TTC549 (cell line): ENCODE data around the gene UBE2D3.
"Not testable (repeated sequence)": the region's sequence is repeated elsewhere in the genome, so short reads cannot be mapped to it uniquely, and the experiment has no call there.

Experiments used
- FAIRE-seq: peaks from 2 replicates; lab custom pipeline; 2012; peaks lifted over from hg19 to GRCh38; lab: Jason Lieb, UNC

UBE2D3 gene

GRCh38 chr4:102826890-102827673 is at the start of gene UBE2D3:
UBE2D3 (minus strand) TSS chr4:102827551; CDS start chr4:102826508, 1,043 bp downstream.
- no peak for FAIRE-seq

DNA sequence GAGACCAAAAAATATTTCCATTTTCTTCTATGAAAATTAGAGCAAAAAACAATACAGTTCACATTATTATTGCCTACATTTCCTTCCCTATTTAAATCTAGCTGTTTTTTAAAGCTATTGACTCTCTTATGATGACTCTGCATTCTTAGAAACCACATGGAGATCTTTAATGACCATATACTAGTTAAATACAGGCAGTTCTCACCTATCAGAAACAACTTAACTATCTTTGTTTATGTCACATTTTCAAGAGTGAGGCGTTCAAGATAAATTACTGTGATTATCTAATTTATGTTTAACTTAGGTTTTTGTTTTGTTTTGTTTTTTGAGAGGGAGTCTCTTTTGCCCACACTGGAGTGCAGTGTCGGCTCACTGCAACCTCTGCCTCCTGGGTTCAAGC is 44.4 kb upstream of the UBE2D3 start:
- FAIRE-seq: no peak

- FAIRE-seq: no peak
These were observed 42.3 kb upstream of the UBE2D3 start for GRCh38 chr4:102869569-102870197.

DNA sequence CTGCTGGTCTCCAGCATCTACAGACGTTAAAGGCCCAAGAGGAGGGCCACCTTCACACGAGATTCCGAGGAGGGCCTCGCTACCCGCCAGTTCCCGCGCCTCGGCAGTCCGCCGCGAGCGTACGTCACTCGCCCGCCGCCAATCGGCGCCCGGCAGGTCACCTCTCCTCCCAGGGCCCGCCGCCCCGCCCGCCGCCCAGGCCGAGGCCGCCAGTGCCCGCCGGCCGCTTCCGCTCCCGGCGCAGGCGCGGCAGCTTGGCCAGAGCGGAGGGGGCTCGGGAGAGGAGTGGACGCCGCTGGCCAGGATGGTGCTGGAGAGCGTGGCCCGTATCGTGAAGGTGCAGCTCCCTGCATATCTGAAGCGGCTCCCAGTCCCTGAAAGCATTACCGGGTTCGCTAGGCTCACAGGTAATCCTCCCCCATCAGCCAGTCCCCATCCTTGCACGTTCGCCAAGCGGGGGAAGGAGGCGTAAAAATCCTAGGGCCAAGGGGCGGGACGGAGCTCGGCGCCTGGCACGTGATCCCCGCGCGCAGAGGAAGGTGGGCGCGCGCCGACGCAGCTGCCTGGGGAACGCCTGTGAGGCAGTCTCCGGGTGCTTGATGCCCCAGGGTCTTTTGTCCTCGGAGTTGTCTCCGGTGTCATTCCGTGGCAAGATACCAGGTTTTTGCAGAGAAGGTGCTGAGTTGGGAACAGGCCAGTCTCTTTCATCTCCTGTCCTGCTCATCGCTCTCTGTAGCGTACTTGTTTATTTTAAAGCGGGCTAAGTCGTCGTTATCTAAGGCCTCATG is 41.6 kb upstream of the UBE2D3 start, which contains the start of gene CISD2:
Gene CISD2, plus strand, starts transcription at position 212 of the 788 bp plus-strand sequence. Its CDS starts 93 bp downstream, at position 305.
- no peak for FAIRE-seq

- FAIRE-seq: no peak
These were observed 40.9 kb upstream of the UBE2D3 start for GRCh38 chr4:102868153-102868780.

DNA sequence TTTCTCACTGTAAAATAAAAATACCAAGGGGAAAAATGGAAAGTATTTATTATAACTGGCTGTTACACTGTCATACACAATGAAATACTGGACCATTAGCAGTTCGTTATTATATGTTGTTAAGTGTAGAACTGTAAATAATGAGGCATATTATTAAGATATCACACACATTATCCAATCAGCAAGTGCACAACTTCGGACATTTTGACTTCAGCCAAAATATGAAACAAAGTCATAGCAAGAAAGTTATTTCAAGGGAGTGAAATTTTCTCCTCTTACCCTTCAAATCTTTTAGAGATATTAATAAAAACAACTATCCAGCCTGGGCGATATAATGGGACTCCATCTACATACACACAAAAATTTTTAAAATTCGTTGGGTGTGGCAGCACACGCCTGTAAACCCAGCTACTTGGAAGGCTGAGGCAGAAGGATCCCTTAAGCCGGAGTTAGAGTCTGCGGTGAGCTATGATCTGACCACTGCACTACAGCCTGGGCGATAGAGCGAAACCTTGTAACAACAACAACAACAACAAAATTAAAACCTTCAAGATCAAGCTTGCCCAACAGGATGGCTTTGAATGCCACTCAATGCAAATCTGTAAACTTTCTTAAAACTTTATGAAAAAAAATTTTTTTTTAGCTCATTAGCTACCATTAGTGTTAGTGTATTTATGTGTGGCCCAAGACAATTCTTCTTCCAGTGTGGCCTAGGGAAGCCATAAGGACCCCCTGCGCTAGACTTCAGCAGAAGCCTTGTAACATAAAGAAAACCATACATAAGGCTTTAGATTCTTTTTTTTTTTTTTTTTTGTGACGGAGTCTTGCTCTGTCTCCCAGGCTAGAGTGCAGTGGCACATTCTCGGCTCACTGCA is 40.2 kb upstream of the UBE2D3 start:
- no peak for FAIRE-seq

- FAIRE-seq: not testable (repeated sequence)
These were observed 38.0 kb upstream of the UBE2D3 start for GRCh38 chr4:102865327-102865726.

GRCh38 chr4:102862747-102863146 is 35.4 kb upstream of the UBE2D3 start:
- no peak for FAIRE-seq

- FAIRE-seq: no peak
These were observed 34.7 kb upstream of the UBE2D3 start for GRCh38 chr4:102862016-102862415.

DNA sequence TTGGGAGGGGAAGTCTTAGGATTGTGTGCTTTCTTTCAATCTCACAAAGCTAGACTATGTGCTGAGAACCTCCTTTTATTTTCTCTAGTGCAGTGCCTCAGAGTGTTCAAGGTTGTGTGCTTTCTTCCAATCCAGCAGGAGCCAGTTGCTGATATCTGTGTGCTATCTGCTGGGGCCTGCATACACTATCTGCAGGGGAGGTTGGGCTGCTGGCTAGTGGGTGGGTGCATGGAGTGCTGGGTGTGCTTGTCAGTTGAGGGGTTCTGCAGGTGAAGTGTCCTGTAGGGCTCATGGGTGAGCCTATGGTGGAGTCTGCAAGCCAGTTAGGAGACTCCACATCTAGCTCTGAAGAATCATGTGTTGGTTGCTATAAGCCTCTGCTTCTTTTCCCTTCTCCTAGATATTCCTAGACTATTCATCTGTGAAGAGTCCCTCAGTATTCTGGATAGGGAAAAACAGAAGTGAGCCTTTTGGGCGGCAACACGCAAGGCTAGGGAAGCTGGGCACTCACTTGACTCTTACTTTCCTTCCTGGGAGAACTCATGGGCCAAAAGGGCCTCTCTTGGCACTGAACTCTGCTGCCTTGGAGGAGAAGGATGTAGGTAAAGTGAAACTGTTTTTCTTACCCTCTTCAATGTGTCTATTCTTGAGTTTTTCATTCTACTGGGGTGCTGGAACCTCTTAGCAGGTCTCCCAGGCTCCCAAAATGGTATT is 33.4 kb upstream of the UBE2D3 start:
- no peak for FAIRE-seq

DNA sequence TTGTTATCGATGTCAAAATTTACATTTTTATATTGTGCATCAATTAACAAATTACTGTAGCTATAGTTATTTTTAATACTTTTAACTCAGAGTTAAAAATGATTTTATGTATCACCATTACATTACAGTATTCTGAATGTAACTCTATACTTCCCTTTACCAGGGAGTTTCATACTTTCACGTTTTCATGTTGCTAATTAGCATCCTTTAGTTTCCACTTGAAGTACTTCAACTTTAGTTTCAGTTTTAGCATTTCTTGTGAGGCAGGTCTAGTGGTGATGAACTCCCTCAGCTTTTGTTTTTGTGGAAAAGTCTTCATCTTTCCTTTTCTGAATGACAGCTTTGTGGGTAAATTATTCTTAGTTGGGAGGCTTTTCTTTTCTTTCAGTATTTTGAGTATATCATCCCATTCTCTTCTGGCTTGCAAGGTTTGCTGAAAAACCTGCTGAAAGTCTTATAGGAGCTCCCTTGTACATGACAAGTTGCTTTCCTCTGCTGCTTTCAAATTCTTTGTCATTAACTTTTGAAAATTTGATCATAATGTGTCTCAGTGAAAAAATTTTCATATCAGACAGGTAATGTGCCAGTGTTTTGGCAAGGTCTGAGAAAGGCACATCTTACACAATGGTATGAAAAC is 31.6 kb upstream of the UBE2D3 start:
- FAIRE-seq: no peak

GRCh38 chr4:102850370-102850769 is 23.0 kb upstream of the UBE2D3 start:
- FAIRE-seq: no peak

GRCh38 chr4:102849579-102850104 is 22.3 kb upstream of the UBE2D3 start:
- no peak for FAIRE-seq

DNA sequence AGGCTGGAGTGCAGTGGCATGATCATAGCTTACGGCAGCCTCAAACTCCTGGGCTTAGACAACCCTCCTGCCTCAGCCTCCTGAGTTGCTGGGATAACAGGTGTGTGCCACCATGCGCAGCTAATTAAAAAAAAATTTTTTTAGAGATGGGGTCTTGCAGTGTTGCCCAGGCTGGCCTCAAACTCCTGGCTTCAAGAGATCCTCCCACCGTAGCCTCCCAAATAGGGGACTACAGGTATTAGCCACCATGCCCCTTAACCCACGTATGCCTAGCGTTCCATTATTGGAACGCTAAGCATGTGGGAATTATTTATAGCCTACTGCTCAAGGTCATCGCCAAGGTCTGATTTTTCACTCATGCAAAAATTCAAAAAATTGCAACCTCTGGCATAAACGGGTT is 20.3 kb upstream of the UBE2D3 start:
- no peak for FAIRE-seq

DNA sequence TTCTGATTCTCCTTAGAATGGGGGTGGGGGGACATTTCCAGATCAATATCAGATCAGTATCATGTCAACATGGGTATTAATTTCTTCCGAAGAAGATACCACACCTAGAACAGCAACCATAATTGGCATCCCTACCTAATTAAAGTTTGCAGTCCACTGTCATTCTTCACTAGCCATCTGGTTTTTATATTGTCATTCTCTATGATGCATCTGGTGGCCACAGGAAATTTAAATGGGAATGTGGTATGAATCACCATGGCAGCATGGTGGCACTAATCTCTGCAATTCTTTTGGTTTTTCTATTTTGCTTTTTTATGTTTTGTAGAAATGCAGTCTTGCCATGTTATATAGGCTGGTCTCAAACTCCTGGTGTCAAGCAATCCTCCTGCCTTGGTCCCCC is 16.6 kb upstream of the UBE2D3 start:
- FAIRE-seq: no peak

DNA sequence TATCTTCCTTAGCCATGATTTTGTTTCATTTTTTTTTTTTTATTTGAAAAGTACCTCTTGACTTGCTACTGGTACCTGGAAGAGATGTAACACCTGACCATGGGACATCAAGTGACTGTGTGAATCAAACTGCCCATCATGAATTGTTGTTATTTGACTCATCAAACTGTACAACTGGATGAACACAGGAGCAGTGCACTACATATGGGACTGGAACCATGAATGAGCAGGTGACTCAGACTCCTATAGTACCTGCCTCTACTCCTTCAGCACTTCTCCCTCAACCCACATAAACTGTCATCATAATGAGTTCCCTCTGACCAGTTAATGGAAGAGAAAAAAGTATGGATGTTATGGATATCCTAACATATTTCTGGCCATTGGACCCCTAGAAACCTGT is 15.9 kb upstream of the UBE2D3 start:
- no peak for FAIRE-seq

DNA sequence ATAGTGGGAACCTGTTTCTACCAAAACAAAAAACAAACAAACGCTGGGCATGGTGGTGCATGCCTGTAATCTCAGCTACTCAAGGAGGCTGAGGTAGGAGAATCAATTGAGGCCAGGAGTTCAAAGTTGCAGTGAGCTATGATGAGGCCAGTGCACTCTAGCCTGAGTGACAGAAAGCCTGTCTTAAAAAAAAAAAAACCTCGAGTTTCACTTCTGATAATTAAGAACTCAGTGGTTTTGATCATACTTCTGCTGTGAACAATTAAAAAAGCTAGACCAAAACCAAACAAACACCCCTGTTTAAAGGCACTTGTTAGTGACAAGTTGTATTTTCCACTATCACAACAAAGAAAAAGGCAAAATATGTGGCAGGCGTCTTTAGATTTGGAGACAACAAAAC is 15.0 kb upstream of the UBE2D3 start:
- FAIRE-seq: no peak

DNA sequence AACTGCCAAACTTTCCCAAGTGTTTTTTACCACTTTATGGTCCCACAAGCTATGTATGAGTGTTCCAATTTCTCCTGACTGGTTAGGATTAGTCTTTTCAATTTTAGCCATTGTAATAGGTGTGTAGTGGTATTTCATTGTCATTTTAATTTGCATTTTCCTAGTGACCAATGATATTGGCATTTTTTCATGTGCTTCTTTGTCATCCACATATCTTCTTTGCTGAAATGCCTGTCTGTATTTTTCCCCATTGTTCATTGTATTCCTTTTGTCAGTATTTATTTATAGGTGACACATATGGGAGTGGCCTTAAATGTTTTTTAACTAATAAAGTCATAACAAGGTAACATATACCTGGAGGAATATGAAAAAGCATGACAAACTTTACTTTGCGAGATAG is 9.2 kb upstream of the UBE2D3 start:
- FAIRE-seq: no peak

GRCh38 chr4:102832667-102833066 is 5.3 kb upstream of the UBE2D3 start:
- no peak for FAIRE-seq

DNA sequence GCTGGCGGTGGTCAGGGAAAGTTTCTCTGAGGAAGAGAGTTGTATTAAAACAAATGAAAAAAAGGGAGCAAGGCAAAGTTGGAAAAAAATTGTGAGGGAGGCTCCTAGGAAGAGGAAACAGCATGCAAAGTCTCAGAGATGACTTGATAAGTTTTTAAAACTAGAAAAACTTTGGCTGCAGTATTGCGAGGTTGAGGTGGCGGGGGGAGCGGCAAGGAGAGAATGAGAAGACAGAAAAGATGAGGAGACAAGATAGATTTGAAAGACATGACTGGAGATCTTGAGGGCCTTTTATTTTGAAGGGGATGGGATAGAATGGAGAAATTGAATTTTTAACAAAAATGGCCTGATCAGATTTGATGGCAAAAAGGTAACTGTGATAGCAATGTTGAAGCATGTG is 4.8 kb upstream of the UBE2D3 start:
- no peak for FAIRE-seq
